ENCODE measurements around the gene GPR45. TPM values are rescaled to one million over a fixed set of nuclear protein-coding genes. Genes with fewer than 3 reads are reported as not detected.
"Not testable (repeated sequence)": the region's sequence is repeated elsewhere in the genome, so short reads cannot be mapped to it uniquely, and the experiment has no call there.

GPR45 gene
- total RNA-seq, 2 experiments from 2014 or later = not detected

DNA sequence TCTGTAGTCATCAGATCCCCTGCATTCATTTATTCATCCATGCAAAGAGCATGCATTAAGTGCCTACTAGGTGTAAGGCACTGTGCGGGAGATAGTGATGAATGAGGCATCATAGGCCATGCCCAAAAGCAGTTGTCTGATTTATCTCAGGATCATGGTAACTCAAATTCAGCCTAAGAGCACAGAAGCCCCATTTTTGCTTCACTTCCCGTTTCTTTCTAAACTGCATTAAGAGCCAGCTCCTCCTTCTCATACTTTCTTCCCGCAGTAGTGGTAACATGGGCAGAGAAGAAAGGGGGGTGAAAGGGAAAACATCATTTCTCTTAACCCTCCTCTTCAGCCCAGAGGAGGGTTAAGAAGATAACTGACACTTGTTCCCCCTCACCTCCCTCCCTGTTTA, 2.9 kb downstream of the GPR45 start:
- no peak overlapping the region for H3K27ac Mint-ChIP-seq
- H3K4me1 Mint-ChIP-seq = no peaks in the 10 kb centered on the region
- no peaks in the 10 kb centered on the region for H3K36me3 Mint-ChIP-seq
- no peak for DNase-seq
- no peaks in the 10 kb centered on the region for H3K9me3 Mint-ChIP-seq
- H3K27me3 Mint-ChIP-seq = peaks cover 9% of the 10 kb centered on the region
- H3K4me3 Mint-ChIP-seq = no peak overlapping the region

- Mint-ChIP-seq H3K9me3 (no peaks in the 10 kb centered on the region), H3K4me3 (no peak overlapping the region), H3K27me3 (no peaks in the 10 kb centered on the region), H3K27ac (no peak overlapping the region), H3K36me3 (no peaks in the 10 kb centered on the region), H3K4me1 (no peaks in the 10 kb centered on the region)
- no peak for DNase-seq
These were observed 7.0 kb downstream of the GPR45 start for GRCh38 chr2:105248316-105249070.

DNA sequence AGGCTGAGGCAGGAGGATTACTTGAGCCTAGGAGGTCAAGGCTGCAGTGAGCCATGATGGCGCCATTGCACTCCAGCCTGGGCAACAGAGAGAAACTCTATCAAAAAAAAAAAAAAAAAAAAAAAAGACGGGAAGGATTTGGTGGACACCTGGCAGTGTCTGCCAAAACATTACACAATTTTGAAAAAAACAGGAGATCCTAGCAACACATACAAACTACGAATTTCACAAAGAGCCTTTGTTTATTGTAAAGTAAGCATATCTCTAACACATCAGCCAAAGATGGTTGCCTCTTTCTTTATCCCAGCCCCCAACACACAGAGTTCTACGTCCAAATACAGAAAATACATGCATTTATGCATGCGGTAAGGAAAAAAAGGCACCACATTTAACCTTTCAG, 7.6 kb downstream of the GPR45 start:
- no peaks in the 10 kb centered on the region for H3K4me1 Mint-ChIP-seq
- H3K4me3 Mint-ChIP-seq = no peak overlapping the region
- DNase-seq = no peak
- H3K27me3 Mint-ChIP-seq = no peaks in the 10 kb centered on the region
- no peak overlapping the region for H3K27ac Mint-ChIP-seq
- no peaks in the 10 kb centered on the region for H3K36me3 Mint-ChIP-seq
- no peaks in the 10 kb centered on the region for H3K9me3 Mint-ChIP-seq

DNA sequence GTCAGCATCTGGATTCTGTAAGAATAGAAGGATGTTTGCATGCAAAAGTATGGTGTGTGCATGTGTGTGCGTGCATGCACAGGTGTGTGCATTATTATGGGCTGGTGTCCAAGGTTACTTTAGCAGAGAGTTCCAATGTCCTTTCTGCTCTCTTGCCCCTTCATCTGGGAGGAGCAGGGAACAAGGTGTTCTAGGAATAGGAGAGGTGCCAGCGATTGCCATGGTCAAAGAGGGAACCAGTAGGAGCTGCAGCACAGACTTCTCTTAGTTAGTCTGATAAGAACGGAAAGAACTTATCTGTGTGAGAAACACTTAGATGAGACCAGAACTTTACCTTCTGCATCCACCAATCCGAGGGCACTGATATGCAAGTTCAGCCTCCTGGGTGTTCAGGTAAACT, 8.3 kb downstream of the GPR45 start:
- DNase-seq = no peak
- no peaks in the 10 kb centered on the region for H3K9me3 Mint-ChIP-seq
- no peaks in the 10 kb centered on the region for H3K36me3 Mint-ChIP-seq
- H3K4me1 Mint-ChIP-seq = no peaks in the 10 kb centered on the region
- H3K4me3 Mint-ChIP-seq = no peak overlapping the region
- no peak overlapping the region for H3K27ac Mint-ChIP-seq
- H3K27me3 Mint-ChIP-seq = no peaks in the 10 kb centered on the region

GRCh38 chr2:105251016-105251648, 9.6 kb downstream of the GPR45 start:
- not testable (repeated sequence) for DNase-seq, H3K4me3 Mint-ChIP-seq, H3K27ac Mint-ChIP-seq, H3K27me3 Mint-ChIP-seq, H3K36me3 Mint-ChIP-seq, H3K9me3 Mint-ChIP-seq, H3K4me1 Mint-ChIP-seq

- H3K36me3 Mint-ChIP-seq = no peaks in the 10 kb centered on the region
- DNase-seq = no peak
- no peak overlapping the region for H3K27ac Mint-ChIP-seq
- H3K9me3 Mint-ChIP-seq = no peaks in the 10 kb centered on the region
- no peaks in the 10 kb centered on the region for H3K27me3 Mint-ChIP-seq
- no peak overlapping the region for H3K4me3 Mint-ChIP-seq
- no peaks in the 10 kb centered on the region for H3K4me1 Mint-ChIP-seq
These were observed 10.7 kb downstream of the GPR45 start for GRCh38 chr2:105252271-105252670.

- no peak overlapping the region for H3K27ac Mint-ChIP-seq
- H3K27me3 Mint-ChIP-seq = no peaks in the 10 kb centered on the region
- no peaks in the 10 kb centered on the region for H3K4me1 Mint-ChIP-seq
- DNase-seq = no peak
- no peak overlapping the region for H3K4me3 Mint-ChIP-seq
- H3K9me3 Mint-ChIP-seq = no peaks in the 10 kb centered on the region
- no peaks in the 10 kb centered on the region for H3K36me3 Mint-ChIP-seq
These were observed 13.1 kb downstream of the GPR45 start for GRCh38 chr2:105254531-105255210.

DNA sequence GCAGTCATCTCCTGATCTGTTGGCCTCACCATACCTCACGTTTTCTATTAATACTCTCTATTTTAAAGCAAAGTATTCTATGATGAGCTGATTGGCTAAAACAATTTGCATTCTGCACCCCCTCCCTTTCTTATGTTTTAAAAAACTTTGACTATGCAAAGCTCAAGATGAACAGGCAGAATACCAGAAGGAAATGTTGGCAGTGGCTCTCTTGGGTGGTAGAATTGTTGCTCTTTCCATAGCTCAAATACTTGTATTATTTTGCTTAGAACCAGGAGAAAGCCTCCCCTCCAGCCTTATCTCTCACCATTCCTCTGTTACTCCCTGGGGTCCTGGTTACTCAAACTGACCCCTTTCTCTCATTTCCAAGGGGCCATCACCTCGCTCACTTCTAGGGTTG, 14.4 kb downstream of the GPR45 start:
- no peaks in the 10 kb centered on the region for H3K36me3 Mint-ChIP-seq
- no peaks in the 10 kb centered on the region for H3K27me3 Mint-ChIP-seq
- no peak overlapping the region for H3K4me3 Mint-ChIP-seq
- H3K9me3 Mint-ChIP-seq = no peaks in the 10 kb centered on the region
- no peaks in the 10 kb centered on the region for H3K4me1 Mint-ChIP-seq
- H3K27ac Mint-ChIP-seq = no peak overlapping the region
- DNase-seq = no peak

- no peaks in the 10 kb centered on the region for H3K4me1 Mint-ChIP-seq
- no peak overlapping the region for H3K27ac Mint-ChIP-seq
These were observed 15.0 kb downstream of the GPR45 start for GRCh38 chr2:105256431-105257047.

GRCh38 chr2:105257981-105258380, 16.4 kb downstream of the GPR45 start:
- no peak for DNase-seq
- H3K4me1 Mint-ChIP-seq = no peaks in the 10 kb centered on the region
- no peaks in the 10 kb centered on the region for H3K9me3 Mint-ChIP-seq
- peaks cover 10% of the 10 kb centered on the region for H3K36me3 Mint-ChIP-seq
- no peak overlapping the region for H3K4me3 Mint-ChIP-seq
- no peak overlapping the region for H3K27ac Mint-ChIP-seq
- H3K27me3 Mint-ChIP-seq = no peaks in the 10 kb centered on the region

More at GRCh38 chr2:105256431-105257047, 15.0 kb downstream of the GPR45 start:
- Mint-ChIP-seq H3K4me3 (no peak overlapping the region), H3K36me3 (no peaks in the 10 kb centered on the region), H3K27me3 (no peaks in the 10 kb centered on the region), H3K9me3 (no peaks in the 10 kb centered on the region)
- DNase-seq = no peak

GRCh38 chr2:105258835-105259350, 17.4 kb downstream of the GPR45 start:
- peaks cover 15% of the 10 kb centered on the region for H3K36me3 Mint-ChIP-seq
- no peak for DNase-seq
- no peak overlapping the region for H3K27ac Mint-ChIP-seq
- H3K4me1 Mint-ChIP-seq = no peaks in the 10 kb centered on the region
- no peaks in the 10 kb centered on the region for H3K27me3 Mint-ChIP-seq
- no peaks in the 10 kb centered on the region for H3K9me3 Mint-ChIP-seq
- no peak overlapping the region for H3K4me3 Mint-ChIP-seq

DNA sequence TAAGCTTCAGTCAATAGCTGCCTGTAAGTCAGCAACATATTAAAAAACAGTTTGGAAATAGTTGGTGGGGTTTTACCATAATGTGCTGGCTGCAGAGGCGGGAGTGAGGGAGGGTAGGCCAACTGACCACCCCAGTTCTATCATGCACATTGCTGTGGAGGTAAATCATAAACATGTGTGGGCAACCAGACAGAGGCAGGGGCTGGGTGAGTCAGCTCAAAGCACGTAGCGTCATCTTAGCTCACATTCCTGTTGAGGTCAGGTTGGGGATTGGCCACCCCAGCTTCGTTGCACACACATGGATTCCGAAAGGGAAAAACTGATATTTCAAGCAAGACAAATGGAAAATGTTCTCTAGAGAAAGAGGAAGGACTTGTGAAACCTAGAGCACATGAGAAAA, 19.5 kb downstream of the GPR45 start:
- Mint-ChIP-seq H3K4me1 (no peaks in the 10 kb centered on the region), H3K36me3 (peaks cover 28% of the 10 kb centered on the region), H3K9me3 (no peaks in the 10 kb centered on the region), H3K27me3 (no peaks in the 10 kb centered on the region), H3K27ac (no peak overlapping the region), H3K4me3 (no peak overlapping the region)
- DNase-seq = no peak

- H3K4me1 Mint-ChIP-seq = no peaks in the 10 kb centered on the region
- DNase-seq = no peak
- H3K27ac Mint-ChIP-seq = no peak overlapping the region
- H3K36me3 Mint-ChIP-seq = peaks cover 34% of the 10 kb centered on the region
- H3K9me3 Mint-ChIP-seq = no peaks in the 10 kb centered on the region
- no peaks in the 10 kb centered on the region for H3K27me3 Mint-ChIP-seq
- no peak overlapping the region for H3K4me3 Mint-ChIP-seq
These were observed 21.1 kb downstream of the GPR45 start for GRCh38 chr2:105262651-105263091.

DNA sequence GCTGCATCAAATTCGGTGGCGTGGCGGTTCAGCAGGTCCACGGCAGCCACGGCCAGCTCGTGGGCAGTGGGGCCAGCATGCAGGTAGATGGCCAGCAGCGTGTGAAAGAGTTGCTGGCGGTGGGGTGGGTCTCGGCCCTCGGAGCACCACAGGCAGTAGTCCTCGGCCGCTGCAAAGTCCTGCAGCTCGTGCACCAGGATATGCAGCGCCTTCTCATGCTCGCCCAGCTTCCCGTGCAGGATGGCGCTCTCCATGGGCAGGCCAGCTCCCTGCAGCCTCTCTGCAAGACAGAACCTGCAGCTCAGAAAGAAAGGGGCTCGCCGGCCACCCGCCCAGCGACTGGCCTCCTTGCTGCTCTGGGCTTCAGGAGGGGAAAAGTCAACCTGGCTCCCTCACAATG, 27.9 kb downstream of the GPR45 start:
- H3K27me3 Mint-ChIP-seq = no peaks in the 10 kb centered on the region
- no peak overlapping the region for H3K4me3 Mint-ChIP-seq
- no peaks in the 10 kb centered on the region for H3K4me1 Mint-ChIP-seq
- H3K36me3 Mint-ChIP-seq = peaks cover 20% of the 10 kb centered on the region
- no peak for DNase-seq
- no peaks in the 10 kb centered on the region for H3K9me3 Mint-ChIP-seq
- H3K27ac Mint-ChIP-seq = no peak overlapping the region

- Mint-ChIP-seq H3K27me3 (no peaks in the 10 kb centered on the region), H3K4me3 (no peak overlapping the region), H3K27ac (no peak overlapping the region), H3K9me3 (no peaks in the 10 kb centered on the region), H3K36me3 (peaks cover 7% of the 10 kb centered on the region), H3K4me1 (no peaks in the 10 kb centered on the region)
- DNase-seq = no peak
These were observed 30.0 kb downstream of the GPR45 start for GRCh38 chr2:105271393-105272045.

All from activated naive CD8-positive, alpha-beta T cell treated with anti-CD3 and anti-CD28 coated beads for 36 hours (primary cell).